ENCODE measurements around the gene TPP1.
A peak's percentile ranks its signal among the peaks of the same experiment; 100 is the strongest.

The TPP1 gene

DNA sequence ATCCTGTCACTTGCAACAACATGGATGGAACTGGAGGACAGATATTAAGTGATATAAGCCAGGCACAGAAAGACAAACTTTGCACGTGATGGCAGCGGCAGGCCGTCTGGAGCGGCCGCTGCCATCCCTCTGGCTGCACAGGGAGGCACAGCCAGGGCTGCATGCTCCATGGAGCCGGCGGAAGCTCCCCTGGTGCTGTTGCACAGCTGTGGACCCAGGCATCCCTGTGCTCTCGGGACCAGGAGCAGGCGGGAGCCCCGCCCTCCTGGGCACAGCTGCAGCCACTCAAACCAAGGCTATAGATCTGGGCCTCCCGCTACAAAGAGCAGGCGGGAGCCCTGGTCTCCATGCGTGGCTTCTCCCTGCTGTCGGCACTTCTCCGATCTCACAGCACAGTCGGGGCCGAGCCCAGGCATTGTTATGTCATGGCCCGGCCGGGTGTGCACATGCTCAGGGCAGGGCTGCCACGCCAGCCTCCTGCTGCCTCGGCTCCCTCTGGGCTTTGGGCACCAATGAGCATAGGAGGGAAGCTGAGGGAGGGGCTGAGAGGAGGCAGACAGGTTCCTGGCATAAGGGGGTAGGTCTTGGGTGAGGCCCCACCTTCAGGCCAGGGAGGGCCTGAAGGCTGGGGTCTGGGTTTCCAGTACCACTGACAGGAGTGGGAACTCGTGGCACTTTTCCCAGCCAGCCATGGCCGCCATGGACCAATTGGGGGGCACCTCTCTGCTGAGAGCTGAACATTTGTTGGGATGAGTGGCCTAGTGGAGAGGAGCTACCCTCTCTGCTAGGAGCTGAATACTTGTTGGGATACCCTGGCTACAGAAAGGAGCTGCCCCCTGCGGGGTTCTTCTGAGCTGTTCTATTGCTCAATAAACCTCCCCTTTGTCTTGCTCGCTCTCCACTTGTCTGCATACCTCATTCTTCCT, 32.5 kb downstream of the TPP1 start:
- peak; percentile 22 for DNase-seq

DNA sequence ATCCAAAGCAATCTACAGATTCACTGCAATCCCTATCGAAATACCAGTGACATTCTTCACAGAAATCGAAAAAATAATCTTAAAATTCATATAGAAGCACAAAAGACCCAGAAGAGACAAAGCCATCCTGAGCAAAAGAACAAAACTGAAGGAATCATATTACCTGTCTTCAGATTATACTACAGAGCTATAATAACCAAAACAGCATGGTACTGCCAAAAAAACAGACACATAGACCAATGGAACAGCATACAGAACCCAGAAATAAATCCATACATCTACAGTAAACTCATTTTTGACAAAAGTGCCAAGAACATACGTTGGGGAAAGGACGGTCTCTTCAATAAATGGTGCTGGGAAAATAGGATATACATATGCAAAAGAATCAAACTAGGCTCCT, 34.7 kb downstream of the TPP1 start:
- no peak for DNase-seq

DNA sequence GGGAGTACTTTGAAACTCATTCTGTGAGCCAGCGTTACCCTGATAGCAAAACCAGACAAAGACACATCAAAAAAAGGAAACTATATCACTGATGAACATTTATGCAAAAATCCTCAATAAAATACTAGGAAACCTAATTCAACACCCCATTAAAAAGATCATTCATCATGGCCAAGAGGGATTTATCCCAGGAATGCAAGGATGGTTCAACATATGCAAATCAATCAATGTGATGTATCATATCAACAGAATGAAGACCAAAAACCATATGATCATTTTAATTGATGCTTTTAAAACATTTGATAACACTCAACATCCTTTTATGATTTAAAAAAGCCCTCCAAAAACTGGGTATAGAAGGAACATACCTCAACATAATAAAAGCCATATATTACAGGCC, 35.6 kb downstream of the TPP1 start:
- DNase-seq = no peak

DNA sequence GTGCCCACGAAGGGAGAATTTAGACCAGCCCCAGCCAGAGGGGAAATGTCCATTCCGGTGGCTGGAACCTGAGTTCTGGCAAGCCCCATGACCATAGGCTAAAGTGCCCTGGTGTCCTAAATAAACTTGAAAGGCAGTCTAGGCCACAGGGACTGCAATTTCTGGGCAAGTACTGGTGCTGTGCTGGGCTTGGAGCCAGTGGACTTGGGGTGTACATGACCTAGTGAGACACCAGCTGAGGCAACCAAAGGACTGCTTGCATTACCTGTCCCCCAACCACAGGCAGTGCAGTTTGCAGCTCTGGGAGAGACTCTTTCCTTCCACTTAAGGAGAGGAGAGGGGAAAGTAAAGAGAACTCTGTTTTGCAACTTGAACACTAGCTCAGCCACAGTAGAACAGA, 39.5 kb downstream of the TPP1 start:
- DNase-seq = no peak

DNA sequence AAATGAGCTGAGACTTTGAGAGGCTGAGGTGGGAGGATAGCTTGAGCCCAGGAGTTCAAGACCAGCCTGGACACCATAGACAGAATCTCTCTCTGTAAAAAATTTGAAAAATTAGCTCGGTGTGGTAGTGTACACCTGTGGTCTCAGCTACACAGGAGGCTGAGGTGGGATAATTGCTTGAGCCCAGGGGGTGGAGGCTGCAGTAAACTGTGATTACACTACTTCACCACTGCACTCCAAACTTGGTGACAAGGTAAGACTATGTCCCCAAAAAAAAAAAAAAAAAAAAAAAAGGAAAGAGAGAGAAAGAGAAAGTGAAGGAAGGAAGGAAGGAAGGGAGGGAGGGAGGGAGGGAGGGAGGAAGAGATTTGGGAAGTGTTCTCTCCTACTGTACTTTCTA, 41.1 kb downstream of the TPP1 start:
- no peak for DNase-seq

DNA sequence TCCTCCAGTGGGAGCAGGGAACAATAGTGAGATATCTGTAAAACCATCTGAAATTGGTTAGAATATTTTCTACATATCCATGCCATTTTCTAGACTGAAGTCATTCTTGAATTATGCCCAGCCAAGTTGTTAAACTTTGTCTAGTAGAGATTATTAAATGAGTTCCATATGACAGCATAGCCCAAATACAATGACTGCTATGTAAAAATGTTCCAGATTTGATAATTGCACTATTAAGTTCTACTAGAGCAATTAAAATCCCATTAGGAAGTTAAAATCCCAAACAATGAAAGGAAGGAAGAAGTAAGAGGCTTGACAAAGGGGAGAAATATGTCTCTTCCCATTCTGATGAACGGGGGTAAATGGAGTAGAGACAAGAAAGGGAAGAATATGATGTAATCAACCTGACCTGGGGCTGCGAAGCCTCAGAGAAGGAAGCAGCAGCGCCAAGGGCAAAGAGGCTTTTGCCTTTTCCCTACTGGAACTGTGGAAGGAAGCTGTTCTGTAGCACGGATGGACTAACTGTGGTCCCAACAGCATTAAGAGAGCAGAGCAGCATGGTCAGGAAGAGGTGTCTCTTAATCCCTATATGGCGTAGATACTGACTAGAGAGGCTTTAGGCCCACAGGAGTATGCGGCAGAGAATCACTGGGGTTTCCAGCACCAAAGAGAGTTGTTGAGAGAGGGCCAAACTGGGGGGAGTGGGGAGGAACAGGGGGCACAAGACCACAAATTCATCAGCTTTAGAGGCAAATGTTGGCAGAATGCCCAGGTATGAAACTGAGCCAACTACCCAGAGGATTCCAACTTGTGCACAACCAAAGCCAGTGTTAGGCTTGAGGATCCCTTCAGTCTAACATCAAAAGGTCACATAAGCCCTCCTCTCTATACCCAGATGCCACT, 42.5 kb downstream of the TPP1 start:
- DNase-seq = no peak

DNA sequence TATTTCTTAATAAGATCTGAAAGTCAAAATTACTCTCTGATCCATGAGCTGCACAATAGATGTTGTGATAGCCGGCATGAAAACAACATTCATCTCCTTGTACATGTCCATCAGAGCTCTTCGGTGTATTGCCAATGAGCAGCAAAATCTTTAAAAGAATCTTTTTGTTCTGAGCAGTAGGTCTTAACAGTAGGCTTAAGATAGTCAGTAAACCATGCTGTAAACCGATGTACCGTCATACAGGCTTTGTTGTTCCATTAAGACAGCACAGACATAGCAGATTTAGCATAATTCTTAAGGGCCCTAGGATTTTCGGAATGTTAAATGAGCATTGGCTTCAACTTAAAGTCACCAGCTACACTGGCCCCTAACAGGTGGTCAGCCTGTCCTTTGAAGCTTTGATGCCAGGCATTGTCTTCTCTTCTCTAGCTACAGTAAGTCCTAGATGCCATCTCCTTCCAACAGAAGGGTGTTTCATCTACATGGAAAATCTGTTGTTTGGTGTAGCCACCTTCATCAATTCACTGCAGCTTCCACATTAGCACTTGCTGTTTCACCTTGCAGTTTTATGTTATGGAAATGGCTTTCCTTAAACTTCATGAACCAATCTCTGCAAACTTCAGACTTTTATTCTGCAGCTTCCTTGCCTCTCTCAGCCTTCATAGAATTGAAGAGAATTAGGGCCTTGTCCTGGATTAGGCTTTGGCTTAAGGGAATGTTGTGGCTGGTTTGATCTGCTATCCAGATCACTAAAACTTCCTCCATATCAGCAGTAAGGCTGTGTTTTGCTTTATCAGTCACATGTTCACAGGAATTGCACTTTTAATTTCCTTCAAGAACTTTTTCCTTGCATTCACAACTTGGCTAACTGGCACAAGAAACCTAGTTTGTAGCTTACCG, 44.2 kb downstream of the TPP1 start:
- no peak for DNase-seq

DNA sequence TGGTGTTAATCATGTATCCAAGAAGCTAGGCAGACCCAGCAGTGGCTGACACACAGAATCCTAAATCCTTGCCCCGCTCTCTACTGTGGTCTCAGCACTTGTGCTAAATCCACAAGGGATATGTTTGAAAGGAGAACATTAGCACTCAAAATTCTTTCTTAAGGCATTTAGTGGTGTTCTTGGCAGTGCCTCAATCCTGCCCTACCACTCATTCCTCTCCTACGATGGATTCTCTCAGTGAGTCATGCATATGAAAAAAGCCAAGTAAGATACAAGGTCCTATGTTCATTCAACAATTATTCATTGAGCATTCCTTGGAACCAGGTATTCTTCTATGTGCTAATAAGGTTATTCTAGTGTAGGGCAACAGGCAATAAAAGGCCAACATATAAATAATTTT, 47.0 kb downstream of the TPP1 start:
- DNase-seq = no peak

DNA sequence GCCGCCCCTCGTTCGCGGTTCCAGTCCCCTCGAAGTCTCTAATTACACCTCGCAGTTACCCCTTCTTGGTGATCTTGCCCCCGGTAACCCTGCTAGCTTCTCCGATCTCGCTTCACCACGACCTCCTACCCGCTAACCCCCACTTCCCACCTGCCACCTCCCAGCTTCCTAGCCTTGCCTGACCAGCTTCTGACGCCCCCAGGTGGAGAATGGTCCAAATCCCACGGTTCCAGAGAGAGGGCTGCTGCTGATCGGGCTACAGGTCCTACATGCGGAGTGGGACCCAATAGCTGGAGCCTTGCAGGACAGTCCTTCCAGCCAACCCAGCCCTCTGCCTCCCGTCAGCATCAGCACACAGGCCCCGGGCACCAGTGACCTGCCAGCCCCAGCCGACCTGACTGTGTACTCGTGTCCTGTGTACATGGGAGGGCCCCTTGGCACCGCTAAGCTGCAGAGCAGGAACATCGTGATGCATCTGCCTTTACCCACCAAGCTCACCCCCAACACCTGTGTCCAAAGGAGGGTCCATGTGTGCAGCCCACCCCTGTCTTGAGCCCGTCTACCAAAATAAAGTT, 47.7 kb downstream of the TPP1 start:
- DNase-seq = no peak

DNA sequence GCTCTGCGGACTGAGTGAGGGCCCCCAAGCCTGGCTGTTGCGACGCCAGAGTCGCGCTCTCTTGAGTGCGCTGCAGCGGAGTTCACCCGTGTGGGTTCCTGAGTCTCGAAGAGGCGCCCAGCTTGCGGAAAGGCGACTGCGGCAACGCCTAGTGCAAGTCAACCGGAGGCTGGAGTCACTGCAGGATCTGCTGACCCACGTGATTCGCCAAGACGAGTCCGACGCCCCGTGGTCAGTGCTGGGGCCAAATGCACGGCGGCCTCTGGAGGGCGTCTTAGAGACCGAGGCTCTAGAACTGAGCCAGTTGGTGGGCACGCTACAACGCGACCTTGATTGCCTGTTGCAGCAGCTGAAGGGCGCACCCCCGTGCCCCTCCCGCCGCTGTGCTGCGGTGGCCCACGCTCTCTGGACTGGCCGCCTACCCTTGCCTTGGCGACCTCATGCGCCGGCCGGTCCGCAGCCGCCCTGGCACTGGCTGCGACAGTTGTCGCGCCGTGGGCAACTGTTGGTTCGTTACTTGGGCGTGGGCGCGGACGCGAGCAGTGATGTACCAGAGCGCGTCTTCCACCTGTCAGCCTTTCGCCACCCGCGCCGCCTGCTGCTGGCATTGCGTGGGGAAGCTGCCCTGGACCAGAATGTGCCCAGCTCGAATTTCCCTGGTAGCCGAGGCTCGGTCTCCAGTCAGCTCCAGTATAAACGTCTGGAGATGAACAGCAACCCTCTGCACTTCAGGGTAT, 48.4 kb downstream of the TPP1 start:
- DNase-seq = peak; percentile 59

DNA sequence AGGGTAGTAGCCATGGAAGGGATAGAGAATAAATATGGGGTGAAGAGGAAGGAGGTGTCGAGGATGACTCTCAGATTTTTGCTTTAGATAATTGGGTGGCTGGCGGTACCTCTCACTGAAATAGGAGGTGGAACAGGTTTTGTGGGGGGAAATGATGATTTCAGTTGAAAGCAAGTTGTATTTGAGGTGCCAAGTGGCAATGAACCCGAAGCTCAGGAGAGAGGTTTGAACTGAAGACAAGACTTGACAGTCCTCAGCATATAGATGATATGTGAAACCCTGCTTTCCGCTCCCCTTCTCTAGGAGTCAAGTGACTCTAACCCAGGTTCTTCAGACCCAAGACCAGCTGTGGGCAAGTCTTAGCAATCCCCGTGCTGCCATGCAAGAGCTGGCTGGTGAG, 49.5 kb downstream of the TPP1 start:
- no peak for DNase-seq

DNA sequence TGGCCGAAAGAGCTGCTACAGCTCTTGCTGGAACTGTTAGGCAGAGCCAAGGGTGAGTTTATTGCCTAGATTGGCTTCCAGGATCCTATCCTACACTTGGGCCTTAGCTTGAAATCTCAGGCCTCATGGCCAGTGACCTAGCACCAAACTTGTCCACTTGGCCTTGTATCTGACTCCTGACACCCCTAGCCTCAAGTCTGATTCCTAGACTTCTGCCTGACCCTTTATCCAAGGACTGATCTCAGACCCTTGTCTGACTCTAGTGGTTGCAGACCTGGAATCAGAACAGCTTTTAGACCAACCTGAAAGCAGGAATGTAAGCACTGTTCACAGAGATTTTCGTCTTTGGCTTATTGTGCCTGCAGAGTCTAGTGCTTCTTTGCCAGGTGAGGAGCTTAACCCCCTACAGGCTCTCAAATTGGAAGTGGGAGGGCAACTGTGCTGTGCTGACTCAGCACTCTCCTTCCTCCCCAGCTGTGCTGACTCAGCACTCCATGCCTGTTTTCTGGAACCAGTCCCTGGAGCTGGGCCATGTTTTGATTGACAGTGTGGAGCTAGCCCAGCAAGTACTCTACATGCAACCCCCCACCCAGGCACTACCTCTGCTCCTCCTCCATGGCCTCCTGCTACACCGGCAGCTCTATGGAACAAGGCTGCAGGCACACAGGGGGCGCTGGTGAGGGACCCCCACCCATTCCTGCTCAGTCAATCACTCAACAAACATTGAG, 50.9 kb downstream of the TPP1 start:
- peak; percentile 9 for DNase-seq

DNA sequence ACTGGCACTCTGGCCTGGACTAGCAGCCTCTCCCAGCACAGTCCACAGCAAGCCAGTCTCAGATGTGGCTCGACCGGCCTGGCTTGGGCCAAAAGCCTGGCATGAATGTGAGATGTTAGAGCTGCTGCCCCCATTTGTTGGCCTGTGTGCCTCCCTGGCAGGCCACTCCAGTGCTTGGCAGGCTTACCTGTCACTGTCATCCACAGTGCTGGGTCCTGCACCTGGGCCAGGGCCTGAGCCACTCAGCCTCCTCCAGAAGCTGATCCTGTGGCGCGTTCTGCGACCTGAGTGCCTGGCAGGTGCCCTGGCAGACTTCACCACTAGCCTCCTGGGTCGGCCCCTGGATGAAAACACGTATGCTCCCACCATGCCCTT, 51.9 kb downstream of the TPP1 start:
- no peak for DNase-seq

DNA sequence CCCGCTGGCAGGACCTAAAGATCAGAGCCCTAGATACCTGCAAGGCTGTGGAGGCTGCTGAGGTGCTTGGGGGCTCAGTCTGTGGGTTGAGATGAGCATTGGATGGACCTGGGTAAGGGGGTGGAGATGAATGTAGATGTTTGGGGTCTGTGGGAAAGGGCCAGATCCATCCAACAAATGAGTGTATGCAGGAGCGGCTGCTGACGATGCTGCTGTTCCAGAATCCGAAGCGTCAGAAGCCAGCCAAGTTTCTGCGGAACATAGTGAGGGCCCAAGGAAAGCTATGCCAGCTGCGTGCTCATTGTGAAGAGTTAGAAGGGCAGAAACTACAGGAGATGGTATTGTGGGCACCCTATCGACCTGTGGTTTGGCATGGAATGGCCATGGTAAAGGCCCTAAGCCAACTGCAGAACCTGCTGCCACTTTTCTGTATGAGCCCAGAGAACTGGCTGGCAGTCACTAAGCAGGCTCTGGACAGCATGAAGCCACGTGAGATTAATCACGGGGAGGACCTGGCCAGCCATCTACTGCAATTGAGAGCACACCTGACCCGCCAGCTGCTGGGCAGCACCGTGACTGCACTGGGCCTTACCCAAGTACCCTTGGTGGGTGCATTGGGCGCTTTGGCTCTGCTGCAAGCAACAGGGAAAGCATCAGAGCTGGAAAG, 52.4 kb downstream of the TPP1 start:
- no peak for DNase-seq

DNA sequence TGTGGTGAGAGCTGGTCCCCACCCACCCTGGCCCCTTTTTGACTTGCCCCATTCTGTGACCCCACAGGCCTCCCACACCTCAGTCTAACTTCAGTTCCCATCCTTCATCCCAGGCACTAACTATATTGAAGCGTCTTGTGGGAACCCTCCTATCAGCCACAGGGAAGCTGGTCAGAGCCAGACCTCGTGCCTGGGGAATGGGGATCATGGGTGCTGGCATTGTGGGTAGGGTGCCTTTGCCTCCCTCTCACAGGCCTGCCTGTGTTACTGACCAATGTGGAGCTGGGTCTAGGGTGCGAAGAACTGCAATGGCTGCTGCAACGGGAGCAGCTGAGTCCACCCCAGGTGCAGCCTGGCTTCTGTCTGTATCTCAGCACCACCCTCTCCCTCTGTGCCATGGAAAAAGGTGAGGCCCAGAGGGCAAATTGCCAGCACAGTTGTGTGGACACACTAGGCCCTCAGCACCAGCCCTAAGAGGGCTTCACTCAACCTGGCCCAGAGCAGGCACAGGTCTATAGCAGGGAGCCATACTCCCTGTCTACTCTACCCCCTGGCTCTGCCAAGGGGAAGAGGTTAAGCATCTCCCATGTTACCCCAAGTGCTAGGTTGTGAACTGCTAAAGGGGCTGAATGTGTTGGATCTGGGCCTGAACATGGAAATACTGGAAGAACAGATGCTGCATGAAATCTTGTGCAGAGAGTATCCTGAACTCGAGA, 53.1 kb downstream of the TPP1 start:
- DNase-seq = no peak

DNA sequence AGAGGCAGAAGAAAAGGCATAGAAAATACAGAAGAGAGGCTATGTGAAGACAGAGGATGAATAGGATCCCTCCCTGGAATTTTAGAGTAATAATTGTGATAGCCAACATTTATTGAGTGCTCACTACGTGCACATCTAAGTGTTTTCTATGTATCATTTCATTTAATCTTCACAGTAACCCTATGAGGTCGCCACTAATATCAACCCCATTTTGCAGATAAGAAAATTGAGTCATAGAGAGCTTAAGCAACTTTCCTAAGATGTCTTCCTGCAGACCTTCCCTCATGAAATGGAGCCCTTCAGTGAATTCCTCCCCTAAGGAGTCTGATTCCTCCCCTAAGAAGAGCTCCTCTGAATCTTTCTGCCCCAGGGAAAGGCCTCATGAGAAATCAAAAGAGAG, 53.9 kb downstream of the TPP1 start:
- DNase-seq = no peak

DNA sequence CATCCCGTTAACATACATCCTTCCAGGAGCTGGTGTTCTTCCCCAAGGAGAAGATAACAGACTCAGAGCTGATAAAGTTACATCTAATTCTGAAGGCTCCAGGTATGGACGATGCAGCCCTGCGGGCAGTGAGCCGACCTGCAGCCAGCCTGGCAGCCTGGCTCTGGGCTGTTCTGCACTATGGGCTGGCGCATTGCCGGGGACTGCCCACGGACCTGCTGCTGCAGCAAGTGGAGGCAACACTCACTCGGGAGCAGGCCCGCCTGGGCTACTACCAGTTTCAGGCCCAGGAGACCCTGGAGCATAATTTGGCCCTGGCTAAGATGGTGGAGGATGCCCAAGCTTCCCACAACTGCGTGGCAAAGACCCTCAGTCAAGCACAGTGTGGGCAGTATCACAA, 55.6 kb downstream of the TPP1 start:
- no peak for DNase-seq

DNA sequence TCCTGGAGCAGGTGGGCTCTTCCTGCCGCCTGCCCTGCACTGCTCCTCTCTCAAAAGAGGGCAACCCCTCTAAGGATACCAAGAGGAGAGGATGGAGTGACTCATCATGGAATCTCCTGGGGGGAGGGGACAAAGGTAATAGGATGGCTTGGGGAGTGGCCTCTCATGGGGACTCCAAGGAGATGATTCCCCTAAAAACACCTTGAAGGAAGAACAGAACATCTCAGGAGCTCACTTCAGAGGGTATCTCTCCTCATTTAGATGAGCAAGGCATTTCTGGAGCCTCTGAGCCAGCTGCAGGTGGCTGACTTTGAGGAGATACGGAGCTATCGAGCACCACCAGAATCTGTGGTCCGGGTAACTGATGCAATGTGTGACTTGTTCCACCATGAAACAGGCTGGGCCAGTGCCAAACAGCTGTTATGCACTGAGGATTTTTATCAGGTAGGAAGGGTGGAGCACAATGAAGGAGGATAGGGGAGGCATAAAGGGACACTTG, 56.1 kb downstream of the TPP1 start:
- no peak for DNase-seq
